K562 (cell line): ENCODE measurements around the gene RMC1. TPM values are rescaled to one million over a fixed set of nuclear protein-coding genes. Genes with fewer than 3 reads are reported as not detected.

Experiments
- EGR1 ChIP-seq: fragments of 450-650 bp; conservative IDR thresholded peaks from 2 replicates; pipeline ENCODE4 v1.6.1; 2017; ENCODE audit warnings: mild to moderate bottlenecking
- ELF2 ChIP-seq: fragments of 250-450 bp; sonication (Bioruptor Pico); IDR thresholded peaks from 2 replicates; pipeline ENCODE4 v1.5.0; 2021; ENCODE audit warnings: mild to moderate bottlenecking
- HIVEP1 ChIP-seq: fragments of 250-450 bp; sonication (Bioruptor Pico); IDR thresholded peaks from 2 replicates; pipeline ENCODE4 v1.4.0; 2020; ENCODE audit warnings: mild to moderate bottlenecking
- HMG20A ChIP-seq: fragments of 450-650 bp; formaldehyde crosslinking; conservative IDR thresholded peaks from 2 replicates; pipeline ENCODE4 v1.4.0; 2020; ENCODE audit warnings: mild to moderate bottlenecking, mixed read lengths
- HMGXB4 ChIP-seq: sonication (generic); formaldehyde crosslinking; IDR thresholded peaks from 2 replicates; pipeline ENCODE4 v1.8.1; 2023; ENCODE audit warnings: mild to moderate bottlenecking, missing genetic modification reagents
- ILF3 ChIP-seq: fragments of 450-650 bp; IDR thresholded peaks from 2 replicates; pipeline ENCODE4 v1.6.1; 2018; ENCODE audit warnings: antibody characterized with exemption, mild to moderate bottlenecking, moderate library complexity, borderline replicate concordance
- TCF7 ChIP-seq: sonication (generic); IDR thresholded peaks from 2 replicates; pipeline ENCODE4 v1.6.1; 2016; ENCODE audit warnings: antibody characterized with exemption, borderline replicate concordance
- TEAD1 ChIP-seq, 2 experiments: fragments of 450-650 bp in 1 of 2; sonication (generic) in 1 of 2; formaldehyde crosslinking; IDR thresholded peaks; 2 replicates each; pipeline versions ENCODE4 v1.4.0 to v1.8.0; 2020 to 2022; ENCODE audit warnings: mild to moderate bottlenecking in 2 of 2, missing genetic modification reagents in 1 of 2
- WHSC1 ChIP-seq: IDR thresholded peaks from one replicate; pipeline ENCODE4 v1.6.1; 2012; ENCODE audit warnings: low read length, control low read depth, inconsistent platforms
- ZMIZ1 ChIP-seq, 2 experiments: fragments of 150-350 bp in 1 of 2; IDR thresholded peaks; 2 replicates each; pipeline ENCODE4 v1.6.1; 2012 to 2016; ENCODE audit warnings: low read depth in 2 of 2, low read length in 2 of 2, mild to moderate bottlenecking in 1 of 2, moderate library complexity in 1 of 2
- ZNF347 ChIP-seq: fragments of 450-650 bp; formaldehyde crosslinking; IDR thresholded peaks from 2 replicates; pipeline ENCODE4 v1.4.0; 2020; ENCODE audit warnings: low read depth, mild to moderate bottlenecking, moderate library complexity
- ZNF512 ChIP-seq: IDR thresholded peaks from 2 replicates; pipeline ENCODE4 v1.6.1; 2016; ENCODE audit warnings: missing genetic modification characterization, missing compliant biosample characterization
- ZNF717 ChIP-seq: fragments of 250-450 bp; sonication (Bioruptor Pico); IDR thresholded peaks from 2 replicates; pipeline ENCODE4 v1.5.0; 2021
- ZNF766 ChIP-seq: fragments of 200-800 bp; sonication (Bioruptor generic); conservative IDR thresholded peaks from 2 replicates; pipeline ENCODE4 v1.6.1; 2016; ENCODE audit warnings: missing genetic modification characterization, missing compliant biosample characterization
- polyA plus RNA-seq, 8 experiments: library from polyadenylated mRNA; depleted of rRNA in 4 of 8; stranded (reverse) in 5 of 8; unstranded in 3 of 8; fragments of >200 nt; fragmentation: Nextera tagmentation in 2 of 8; fragmentation: Illumina TruSeq in 1 of 8; extraction: Ambion mirVana in 2 of 8; extraction: Trizol in 1 of 8; gene quantifications; 2 replicates each; pipeline versions ENCODE4 v1.2.1 to v1.2.3, GENCODE V29; 2011 to 2014; ENCODE audit warnings: inconsistent platforms in 1 of 8, missing spikeins in 1 of 8
- total RNA-seq, 7 experiments: library from RNA; depleted of rRNA in 6 of 7; stranded (reverse); fragments of >200 nt in 6 of 7; fragmentation: Illumina TruSeq in 2 of 7; extraction: Trizol in 2 of 7; gene quantifications; 2 replicates each; pipeline versions ENCODE4 v1.2.1 to v1.2.3, GENCODE V29; 2011 to 2021; ENCODE audit warnings: low replicate concordance in 1 of 7
- TF ChIP-seq, protein P1 (sequence below), 2 experiments: fragments of 450-650 bp in 1 of 2; IDR thresholded peaks; 2 replicates each; pipeline ENCODE4 v1.6.1; 2011 to 2017; ENCODE audit warnings: low read depth in 2 of 2, antibody characterized with exemption in 1 of 2, borderline replicate concordance in 1 of 2, low read length in 1 of 2, mild to moderate bottlenecking in 1 of 2, mixed read lengths in 1 of 2; ENCODE audit not compliant: control insufficient read depth in 1 of 2

RMC1 gene
- total and polyA plus RNA-seq, 9 of the 15 experiments (the other 6 are each of a cell fraction or from before 2014, with no cell fraction given): 7.5 to 42.4 (median 35.5) TPM

DNA sequence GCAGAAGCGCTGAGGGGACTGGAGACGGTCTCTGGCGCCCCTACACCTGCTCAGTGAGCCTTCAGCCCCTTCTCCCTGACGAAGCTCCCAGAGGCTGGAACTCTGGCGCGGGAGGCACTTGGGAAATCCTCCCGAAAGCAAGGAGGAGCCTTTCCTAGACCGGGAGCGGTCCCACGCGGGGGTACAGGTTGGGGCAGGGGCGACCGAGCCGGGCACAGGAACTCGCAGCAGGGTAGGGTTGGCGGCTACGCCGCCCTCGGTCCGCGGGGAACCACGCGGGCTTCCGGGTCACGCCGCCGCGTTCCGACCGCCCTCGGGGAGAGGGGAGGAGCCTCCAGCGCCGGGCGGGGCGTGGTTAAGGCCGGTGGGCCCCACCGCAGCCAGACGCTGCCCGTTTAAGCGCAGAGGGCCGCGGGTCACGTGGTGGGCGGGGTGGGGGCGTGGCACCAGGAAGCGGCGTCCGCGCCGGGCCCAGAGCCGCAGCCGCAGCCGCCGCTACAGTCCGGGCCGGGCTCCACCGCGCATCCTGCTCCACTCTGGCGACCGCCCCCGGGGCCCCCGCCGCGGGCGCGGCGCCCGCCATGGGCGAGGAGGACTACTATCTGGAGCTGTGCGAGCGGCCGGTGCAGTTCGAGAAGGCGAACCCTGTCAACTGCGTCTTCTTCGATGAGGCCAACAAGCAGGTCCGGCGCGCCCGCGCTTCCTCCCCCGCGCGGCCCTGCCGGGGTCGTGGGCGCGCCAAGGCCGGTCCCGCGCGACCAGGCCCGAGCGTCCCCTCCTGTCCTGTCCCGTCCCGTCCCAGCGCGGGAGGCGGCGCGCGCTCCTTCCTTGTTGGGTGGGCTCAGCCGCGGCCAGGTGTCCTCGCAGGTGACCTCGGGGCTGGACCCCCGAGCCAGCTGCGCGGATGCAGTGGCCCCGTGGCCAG, at the start of gene RMC1 (continued):
- TF ChIP-seq WHSC1: no peak
- no peak for TF ChIP-seq ZNF347 (CRISPR knock-in tag)
- no peak for TF ChIP-seq ZNF512 (tag)
- no peak for TF ChIP-seq ZNF717
- TF ChIP-seq, protein P1, sequence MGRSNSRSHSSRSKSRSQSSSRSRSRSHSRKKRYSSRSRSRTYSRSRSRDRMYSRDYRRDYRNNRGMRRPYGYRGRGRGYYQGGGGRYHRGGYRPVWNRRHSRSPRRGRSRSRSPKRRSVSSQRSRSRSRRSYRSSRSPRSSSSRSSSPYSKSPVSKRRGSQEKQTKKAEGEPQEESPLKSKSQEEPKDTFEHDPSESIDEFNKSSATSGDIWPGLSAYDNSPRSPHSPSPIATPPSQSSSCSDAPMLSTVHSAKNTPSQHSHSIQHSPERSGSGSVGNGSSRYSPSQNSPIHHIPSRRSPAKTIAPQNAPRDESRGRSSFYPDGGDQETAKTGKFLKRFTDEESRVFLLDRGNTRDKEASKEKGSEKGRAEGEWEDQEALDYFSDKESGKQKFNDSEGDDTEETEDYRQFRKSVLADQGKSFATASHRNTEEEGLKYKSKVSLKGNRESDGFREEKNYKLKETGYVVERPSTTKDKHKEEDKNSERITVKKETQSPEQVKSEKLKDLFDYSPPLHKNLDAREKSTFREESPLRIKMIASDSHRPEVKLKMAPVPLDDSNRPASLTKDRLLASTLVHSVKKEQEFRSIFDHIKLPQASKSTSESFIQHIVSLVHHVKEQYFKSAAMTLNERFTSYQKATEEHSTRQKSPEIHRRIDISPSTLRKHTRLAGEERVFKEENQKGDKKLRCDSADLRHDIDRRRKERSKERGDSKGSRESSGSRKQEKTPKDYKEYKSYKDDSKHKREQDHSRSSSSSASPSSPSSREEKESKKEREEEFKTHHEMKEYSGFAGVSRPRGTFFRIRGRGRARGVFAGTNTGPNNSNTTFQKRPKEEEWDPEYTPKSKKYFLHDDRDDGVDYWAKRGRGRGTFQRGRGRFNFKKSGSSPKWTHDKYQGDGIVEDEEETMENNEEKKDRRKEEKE (IDR thresholded peaks at IDR 0.05; ENCODE audit: borderline replicate concordance in 1 of 2, control insufficient read depth in 1 of 2, low read depth in 2 of 2, low read length in 1 of 2): no peak
- peak; percentile 96 for TF ChIP-seq ELF2 (CRISPR knock-in tag)
- TF ChIP-seq TCF7: 0 out of 2 replicates have a peak, but pooled peaks have one; percentile 39
- TF ChIP-seq ILF3: 0 out of 2 replicates have a peak, but pooled peaks have one; percentile 55
- TF ChIP-seq ZNF766: no peak; the same call in 1 of the 2 replicates
- TF ChIP-seq HIVEP1 (CRISPR knock-in tag): no peak
- no peak for TF ChIP-seq HMG20A (CRISPR knock-in tag)
- peak; percentile 74 for TF ChIP-seq EGR1
- TF ChIP-seq TEAD1 (CRISPR knock-in tag; IDR thresholded peaks at IDR 0.05): peak; percentile 51 to 57; a peak in 3 of 4 replicates
- 0 out of 4 replicates have a peak, but pooled peaks of 1 of the 2 experiments have one; percentile 16 for TF ChIP-seq ZMIZ1 (IDR thresholded peaks at IDR 0.05; ENCODE audit: low read depth in 2 of 2, low read length in 2 of 2)
- TF ChIP-seq HMGXB4 (CRISPR knock-in tag): no peak; the same call in 1 of the 2 replicates
